Measurements from ENCODE around the gene FCER1G. TPM values are rescaled to one million over a fixed set of nuclear protein-coding genes. Genes with fewer than 3 reads are reported as not detected.
A peak's percentile ranks its signal among the peaks of the same experiment; 100 is the strongest.

The FCER1G gene
- total and polyA plus RNA-seq, 9 donors: 6.9 to 24.9 (median 20.2) TPM

DNA sequence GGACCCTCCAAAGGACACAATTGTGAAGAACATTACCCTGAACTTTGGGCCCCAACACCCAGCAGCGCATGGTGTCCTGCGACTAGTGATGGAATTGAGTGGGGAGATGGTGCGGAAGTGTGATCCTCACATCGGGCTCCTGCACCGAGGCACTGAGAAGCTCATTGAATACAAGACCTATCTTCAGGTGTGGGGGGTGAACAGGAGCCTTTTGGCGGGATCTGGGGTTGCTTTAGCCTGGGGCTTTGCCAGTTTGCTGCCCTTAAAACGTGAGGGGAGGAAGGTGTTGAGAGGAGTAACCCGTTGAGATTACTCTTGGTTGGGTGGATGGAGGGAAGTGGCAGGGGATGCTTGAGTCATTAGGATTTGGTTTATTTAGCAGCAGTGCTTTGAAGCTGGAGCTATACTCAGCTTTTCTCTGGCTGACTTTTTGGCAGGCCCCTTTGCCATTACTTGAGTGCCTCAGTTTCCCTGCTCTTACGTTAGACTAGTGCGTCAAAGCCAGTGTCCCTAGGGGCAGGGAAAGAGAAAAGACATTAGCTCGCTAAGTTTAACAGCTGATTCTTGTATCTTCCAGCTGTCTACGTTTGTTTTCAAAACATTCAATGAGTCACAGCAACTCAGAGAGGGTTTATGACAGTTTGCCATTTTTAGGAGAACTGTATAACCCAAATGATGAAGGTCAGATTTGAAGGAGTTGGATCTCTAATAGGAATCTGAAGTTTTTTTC lies 8.5 kb upstream of the FCER1G start:
- H3K27me3 ChIP-seq (ENCODE audit: control insufficient read depth, insufficient read depth, low read length): no peaks in the 10 kb centered on the region
- H3K4me1 ChIP-seq (ENCODE audit: control insufficient read depth, insufficient read depth, low read length): peaks cover 12% of the 10 kb centered on the region
- peaks cover 47% of the 10 kb centered on the region for H3K36me3 ChIP-seq (ENCODE audit: control insufficient read depth, insufficient read depth, low read length)
- no peak for DNase-seq
- H3K4me3 ChIP-seq (ENCODE audit: low read length): no peak overlapping the region
- 85% methylated on average over 10 of the region's 12 CpGs for whole genome bisulfite sequencing (ENCODE audit: insufficient coverage)
- no peaks in the 10 kb centered on the region for H3K9me3 ChIP-seq (replicated peaks; ENCODE audit: control insufficient read depth, low read depth, low read length)
- H3K27ac ChIP-seq (ENCODE audit: low read length): peak overlapping the region; percentile 63

DNA sequence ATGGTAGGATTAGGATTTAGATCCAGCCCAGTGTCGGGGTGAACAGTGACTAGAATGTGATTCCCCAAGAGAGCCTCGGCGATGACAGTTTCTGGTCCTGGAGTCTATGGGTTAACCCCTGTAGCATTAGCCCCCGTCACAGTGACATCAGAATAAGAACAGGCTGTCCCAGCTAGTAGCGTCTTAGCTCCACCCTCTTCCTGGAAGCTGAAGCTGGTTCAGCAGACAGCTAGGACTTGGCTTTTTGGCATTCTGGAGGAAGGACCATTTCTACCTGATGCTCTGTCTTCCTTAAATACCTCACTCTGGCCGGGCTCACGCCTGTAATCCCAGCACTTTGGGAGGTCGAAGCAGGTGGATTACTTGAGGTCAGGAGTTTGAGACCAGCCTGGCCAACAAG lies 7.9 kb upstream of the FCER1G start:
- Histone ChIP-seq H3K4me3 (ENCODE audit: low read length) (no peak overlapping the region), H3K27ac (ENCODE audit: low read length) (no peak overlapping the region), H3K36me3 (ENCODE audit: control insufficient read depth, insufficient read depth, low read length) (peaks cover 53% of the 10 kb centered on the region), H3K4me1 (ENCODE audit: control insufficient read depth, insufficient read depth, low read length) (peaks cover 8% of the 10 kb centered on the region), H3K9me3 (replicated peaks; ENCODE audit: control insufficient read depth, low read depth, low read length) (no peaks in the 10 kb centered on the region), H3K27me3 (ENCODE audit: control insufficient read depth, insufficient read depth, low read length) (no peaks in the 10 kb centered on the region)
- peak; percentile 56 for DNase-seq
- 67% methylated on average over 5 of the region's 8 CpGs for WGBS (ENCODE audit: insufficient coverage)

DNA sequence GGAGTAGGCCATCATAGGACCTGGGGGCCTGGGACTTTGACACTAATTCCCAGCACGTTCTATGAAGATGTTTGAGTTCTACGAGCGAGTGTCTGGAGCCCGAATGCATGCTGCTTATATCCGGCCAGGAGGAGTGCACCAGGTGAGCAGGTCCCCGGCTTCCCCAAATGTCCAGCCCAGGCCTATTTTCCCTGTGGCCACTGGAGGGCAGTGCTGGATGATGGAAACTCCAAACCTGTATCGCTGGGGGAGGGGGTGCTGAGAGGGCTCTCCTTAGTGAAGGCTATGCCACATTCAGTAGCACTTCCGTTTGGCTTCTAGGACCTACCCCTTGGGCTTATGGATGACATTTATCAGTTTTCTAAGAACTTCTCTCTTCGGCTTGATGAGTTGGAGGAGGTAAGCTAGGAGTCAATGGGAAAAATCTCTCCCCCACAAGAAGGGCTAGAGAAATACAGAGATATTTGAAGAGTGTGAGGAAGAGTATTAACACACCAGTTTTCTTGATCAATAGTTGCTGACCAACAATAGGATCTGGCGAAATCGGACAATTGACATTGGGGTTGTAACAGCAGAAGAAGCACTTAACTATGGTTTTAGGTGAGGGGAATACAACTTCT lies 5.2 kb upstream of the FCER1G start:
- Histone ChIP-seq H3K4me1 (ENCODE audit: control insufficient read depth, insufficient read depth, low read length) (no peaks in the 10 kb centered on the region), H3K4me3 (ENCODE audit: low read length) (no peak overlapping the region), H3K27me3 (ENCODE audit: control insufficient read depth, insufficient read depth, low read length) (no peaks in the 10 kb centered on the region), H3K27ac (ENCODE audit: low read length) (no peak overlapping the region), H3K36me3 (ENCODE audit: control insufficient read depth, insufficient read depth, low read length) (peaks cover 70% of the 10 kb centered on the region), H3K9me3 (replicated peaks; ENCODE audit: control insufficient read depth, low read depth, low read length) (no peaks in the 10 kb centered on the region)
- WGBS (ENCODE audit: insufficient coverage): 35% methylated on average over 6 of the region's 11 CpGs
- DNase-seq: peak; percentile 76

DNA sequence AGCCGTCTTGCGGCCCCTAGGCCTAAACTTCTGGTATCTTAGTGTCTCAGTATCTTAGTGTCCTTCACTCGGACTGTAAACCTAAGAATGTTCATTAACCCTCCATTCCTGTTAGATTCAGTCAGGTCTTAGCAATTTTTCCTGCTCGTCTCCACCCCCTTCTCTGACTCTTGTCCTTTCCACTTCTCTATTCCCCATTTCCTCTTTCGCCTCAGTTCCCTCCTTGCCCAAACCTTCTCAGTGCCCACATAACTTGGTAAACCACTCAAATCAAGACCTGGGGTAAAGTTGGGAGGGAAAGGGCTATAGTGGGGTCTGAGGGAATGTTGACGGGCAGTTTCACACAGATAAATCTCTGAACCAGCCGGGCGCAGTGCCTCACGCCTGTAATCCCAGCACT lies 726 bp upstream of the FCER1G start:
- no peak overlapping the region for H3K4me3 ChIP-seq (ENCODE audit: low read length)
- no peak for DNase-seq
- no peaks in the 10 kb centered on the region for H3K9me3 ChIP-seq (replicated peaks; ENCODE audit: control insufficient read depth, low read depth, low read length)
- H3K36me3 ChIP-seq (ENCODE audit: control insufficient read depth, insufficient read depth, low read length): peaks cover 52% of the 10 kb centered on the region
- whole genome bisulfite sequencing (ENCODE audit: insufficient coverage): 82% methylated on average over 5 of the region's 9 CpGs
- H3K27me3 ChIP-seq (ENCODE audit: control insufficient read depth, insufficient read depth, low read length): no peaks in the 10 kb centered on the region
- no peak overlapping the region for H3K27ac ChIP-seq (ENCODE audit: low read length)
- peaks cover 3% of the 10 kb centered on the region for H3K4me1 ChIP-seq (ENCODE audit: control insufficient read depth, insufficient read depth, low read length)

DNA sequence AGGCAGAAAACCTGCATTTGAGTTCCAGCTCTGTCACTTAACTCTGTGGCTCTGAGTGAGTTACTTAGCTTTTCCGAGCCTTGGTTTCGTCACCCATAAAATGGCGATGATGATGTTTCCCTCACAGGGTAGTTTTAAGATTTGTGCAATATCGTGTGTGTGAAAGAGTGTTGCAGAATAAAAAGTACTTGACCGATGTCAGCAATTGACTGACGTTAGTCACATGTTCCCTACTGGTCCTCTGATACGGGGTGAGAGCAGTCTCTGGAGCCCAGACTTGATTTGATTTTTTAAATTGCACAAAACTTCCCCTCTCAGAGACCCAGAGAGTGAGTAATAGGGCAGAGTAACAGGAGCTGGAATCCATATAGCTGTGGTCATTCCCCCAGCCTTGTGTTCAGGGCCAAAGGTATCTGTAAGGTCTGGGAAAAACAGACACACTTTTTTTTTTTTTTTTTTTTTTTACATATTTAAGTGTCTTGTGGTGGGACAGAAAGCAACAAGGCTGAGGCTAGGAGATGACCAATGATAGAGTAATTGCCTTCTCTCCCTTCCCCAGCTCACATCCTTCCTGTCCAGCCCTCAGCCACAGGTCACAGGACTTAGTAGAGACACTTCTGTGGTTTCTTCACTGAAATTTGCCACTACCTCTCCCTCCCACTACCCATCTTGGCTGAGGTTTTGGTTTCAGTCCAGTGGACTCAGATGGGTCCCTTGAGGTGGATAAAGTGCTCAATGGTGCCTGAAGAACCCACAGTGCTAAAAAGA lies 2.0 kb downstream of the FCER1G start:
- peaks cover 3% of the 10 kb centered on the region for H3K4me1 ChIP-seq (ENCODE audit: control insufficient read depth, insufficient read depth, low read length)
- DNase-seq: peak; percentile 29
- H3K27ac ChIP-seq (ENCODE audit: low read length): peak overlapping the region; percentile 47
- H3K9me3 ChIP-seq (replicated peaks; ENCODE audit: control insufficient read depth, low read depth, low read length): no peaks in the 10 kb centered on the region
- H3K27me3 ChIP-seq (ENCODE audit: control insufficient read depth, insufficient read depth, low read length): no peaks in the 10 kb centered on the region
- H3K36me3 ChIP-seq (ENCODE audit: control insufficient read depth, insufficient read depth, low read length): peaks cover 26% of the 10 kb centered on the region
- H3K4me3 ChIP-seq (ENCODE audit: low read length): peak overlapping the region; percentile 25
- 43% methylated on average over 4 of the region's 7 CpGs for WGBS (ENCODE audit: insufficient coverage)

DNA sequence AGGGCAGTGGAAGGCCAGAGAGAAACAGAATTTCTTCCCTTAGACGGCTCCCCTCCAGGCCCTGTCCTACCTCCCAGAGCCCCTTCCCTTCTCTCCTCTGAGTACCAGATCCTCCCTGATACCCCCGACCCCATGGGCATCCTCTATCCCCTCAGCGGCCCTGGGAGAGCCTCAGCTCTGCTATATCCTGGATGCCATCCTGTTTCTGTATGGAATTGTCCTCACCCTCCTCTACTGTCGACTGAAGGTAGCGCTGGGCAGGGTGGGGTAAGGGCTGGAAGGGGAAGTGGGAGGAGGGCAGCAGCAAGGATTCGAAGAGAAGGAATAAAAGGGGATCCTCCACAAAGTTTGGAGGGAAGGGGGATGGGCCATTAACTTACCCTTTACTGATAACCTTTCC lies 2.7 kb downstream of the FCER1G start:
- no peak overlapping the region for H3K27ac ChIP-seq (ENCODE audit: low read length)
- no peak for DNase-seq
- peaks cover 3% of the 10 kb centered on the region for H3K4me1 ChIP-seq (ENCODE audit: control insufficient read depth, insufficient read depth, low read length)
- no peak overlapping the region for H3K4me3 ChIP-seq (ENCODE audit: low read length)
- WGBS (ENCODE audit: insufficient coverage): 60% methylated on average over 1 of the region's 6 CpGs
- no peaks in the 10 kb centered on the region for H3K9me3 ChIP-seq (replicated peaks; ENCODE audit: control insufficient read depth, low read depth, low read length)
- H3K27me3 ChIP-seq (ENCODE audit: control insufficient read depth, insufficient read depth, low read length): no peaks in the 10 kb centered on the region
- H3K36me3 ChIP-seq (ENCODE audit: control insufficient read depth, insufficient read depth, low read length): peaks cover 19% of the 10 kb centered on the region

DNA sequence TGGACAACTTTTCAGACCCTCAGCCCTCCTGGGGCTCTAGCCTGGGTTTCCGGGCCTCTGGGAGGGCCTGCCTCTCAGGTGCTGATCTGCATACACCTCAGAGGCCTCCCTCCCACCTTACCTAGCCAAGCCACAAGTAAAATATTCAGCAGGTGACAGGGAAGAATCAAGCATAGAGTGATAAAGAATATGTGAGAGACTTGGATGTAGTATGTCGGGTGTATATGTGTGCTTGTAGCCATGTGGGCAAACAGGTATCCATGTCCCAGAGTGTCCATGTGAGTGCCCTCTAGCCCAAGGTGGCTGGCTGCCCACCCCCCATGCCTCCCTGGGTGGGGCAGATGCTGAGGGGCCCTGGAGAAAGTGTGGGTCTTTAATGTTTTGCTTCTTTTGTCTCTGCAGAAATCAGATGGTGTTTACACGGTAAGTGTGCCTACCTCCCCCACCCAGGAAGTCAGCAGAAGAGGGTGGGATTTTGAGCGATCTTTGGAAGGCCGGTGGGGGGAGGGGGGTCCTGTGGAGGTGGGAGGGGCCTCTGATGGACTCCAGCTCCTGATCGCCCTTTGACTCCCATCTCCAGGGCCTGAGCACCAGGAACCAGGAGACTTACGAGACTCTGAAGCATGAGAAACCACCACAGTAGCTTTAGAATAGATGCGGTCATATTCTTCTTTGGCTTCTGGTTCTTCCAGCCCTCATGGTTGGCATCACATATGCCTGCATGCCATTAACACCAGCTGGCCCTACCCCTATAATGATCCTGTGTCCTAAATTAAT lies 3.4 kb downstream of the FCER1G start:
- H3K9me3 ChIP-seq (replicated peaks; ENCODE audit: control insufficient read depth, low read depth, low read length): no peaks in the 10 kb centered on the region
- 86% methylated on average over 4 of the region's 8 CpGs for WGBS (ENCODE audit: insufficient coverage)
- peaks cover 3% of the 10 kb centered on the region for H3K4me1 ChIP-seq (ENCODE audit: control insufficient read depth, insufficient read depth, low read length)
- no peak overlapping the region for H3K4me3 ChIP-seq (ENCODE audit: low read length)
- H3K27me3 ChIP-seq (ENCODE audit: control insufficient read depth, insufficient read depth, low read length): no peaks in the 10 kb centered on the region
- H3K27ac ChIP-seq (ENCODE audit: low read length): no peak overlapping the region
- peaks cover 12% of the 10 kb centered on the region for H3K36me3 ChIP-seq (ENCODE audit: control insufficient read depth, insufficient read depth, low read length)
- no peak for DNase-seq

DNA sequence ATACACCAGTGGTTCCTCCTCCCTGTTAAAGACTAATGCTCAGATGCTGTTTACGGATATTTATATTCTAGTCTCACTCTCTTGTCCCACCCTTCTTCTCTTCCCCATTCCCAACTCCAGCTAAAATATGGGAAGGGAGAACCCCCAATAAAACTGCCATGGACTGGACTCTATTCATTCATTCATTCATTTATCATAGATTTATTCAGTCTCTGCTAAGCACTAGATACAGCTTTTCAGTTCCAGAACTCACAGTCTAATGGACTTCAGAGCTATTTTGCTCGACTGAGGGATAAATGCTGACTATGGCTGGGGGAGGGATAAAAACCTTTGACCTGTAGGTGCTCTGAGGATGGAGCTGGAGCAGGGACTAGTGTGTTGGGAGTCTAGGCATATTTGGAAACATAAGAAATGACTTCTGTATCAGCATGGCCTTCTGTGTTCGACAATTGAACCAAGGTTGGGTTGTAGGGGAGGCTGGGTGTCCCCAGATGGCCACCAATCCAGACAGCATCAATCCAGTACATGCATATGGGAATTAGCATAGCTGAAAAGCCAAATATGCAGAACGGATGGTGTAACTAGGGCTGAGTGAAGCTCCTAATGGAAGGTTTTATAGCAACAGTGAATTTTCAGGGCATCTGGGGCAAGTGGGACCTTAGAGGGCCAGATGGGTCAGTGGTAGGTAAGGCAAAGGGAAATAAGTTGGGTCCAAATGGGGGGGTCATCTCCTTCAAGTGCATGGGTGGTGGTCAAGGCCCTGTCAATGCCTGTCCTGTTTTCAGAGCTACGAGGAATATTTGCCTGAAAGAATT lies 4.2 kb downstream of the FCER1G start:
- WGBS (ENCODE audit: insufficient coverage): 79% methylated on average over 4 of the region's 5 CpGs
- Histone ChIP-seq H3K36me3 (ENCODE audit: control insufficient read depth, insufficient read depth, low read length) (peaks cover 4% of the 10 kb centered on the region), H3K4me3 (ENCODE audit: low read length) (no peak overlapping the region), H3K27me3 (ENCODE audit: control insufficient read depth, insufficient read depth, low read length) (no peaks in the 10 kb centered on the region), H3K9me3 (replicated peaks; ENCODE audit: control insufficient read depth, low read depth, low read length) (no peaks in the 10 kb centered on the region), H3K4me1 (ENCODE audit: control insufficient read depth, insufficient read depth, low read length) (peaks cover 3% of the 10 kb centered on the region), H3K27ac (ENCODE audit: low read length) (no peak overlapping the region)
- DNase-seq: no peak

DNA sequence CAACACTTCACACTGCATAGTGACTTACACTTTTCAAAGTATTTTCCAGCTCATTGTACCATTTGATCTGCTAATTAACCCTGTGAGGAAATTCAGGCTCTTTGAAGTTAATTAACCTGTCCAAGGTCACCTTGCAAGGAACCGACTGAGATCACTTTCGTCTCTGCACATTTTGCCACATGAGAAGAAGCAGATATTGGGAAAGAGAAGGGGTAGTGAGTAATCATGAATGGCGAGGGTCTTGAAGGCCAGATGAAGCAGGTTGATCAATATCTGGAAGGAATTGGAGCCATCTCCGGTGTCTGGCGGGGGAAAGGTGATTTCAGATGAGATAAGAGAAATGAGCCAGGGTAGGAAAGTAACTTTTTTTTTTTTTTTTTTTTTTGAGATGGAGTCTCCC lies 4.9 kb downstream of the FCER1G start:
- Histone ChIP-seq H3K27ac (ENCODE audit: low read length) (no peak overlapping the region), H3K36me3 (ENCODE audit: control insufficient read depth, insufficient read depth, low read length) (peaks cover under 1% of the 10 kb centered on the region), H3K9me3 (replicated peaks; ENCODE audit: control insufficient read depth, low read depth, low read length) (no peaks in the 10 kb centered on the region), H3K4me3 (ENCODE audit: low read length) (no peak overlapping the region), H3K27me3 (ENCODE audit: control insufficient read depth, insufficient read depth, low read length) (no peaks in the 10 kb centered on the region), H3K4me1 (ENCODE audit: control insufficient read depth, insufficient read depth, low read length) (peaks cover 4% of the 10 kb centered on the region)
- no peak for DNase-seq
- 73% methylated on average over 3 of the region's 5 CpGs for WGBS (ENCODE audit: insufficient coverage)

Data from muscle of leg (tissue), 11 donors.